22Rv1 (cell line): ENCODE results near the gene SAV1.

Experiments
- ZFX ChIP-seq: fragments of 450-650 bp; IDR thresholded peaks from 2 replicates; pipeline ENCODE4 v1.6.1; 2017; ENCODE audit warnings: antibody characterized with exemption, borderline replicate concordance
- TF ChIP-seq, protein P1 (sequence below): fragments of 450-650 bp; IDR thresholded peaks from 2 replicates; pipeline ENCODE4 v1.5.1; 2017; ENCODE audit warnings: mild to moderate bottlenecking

DNA sequence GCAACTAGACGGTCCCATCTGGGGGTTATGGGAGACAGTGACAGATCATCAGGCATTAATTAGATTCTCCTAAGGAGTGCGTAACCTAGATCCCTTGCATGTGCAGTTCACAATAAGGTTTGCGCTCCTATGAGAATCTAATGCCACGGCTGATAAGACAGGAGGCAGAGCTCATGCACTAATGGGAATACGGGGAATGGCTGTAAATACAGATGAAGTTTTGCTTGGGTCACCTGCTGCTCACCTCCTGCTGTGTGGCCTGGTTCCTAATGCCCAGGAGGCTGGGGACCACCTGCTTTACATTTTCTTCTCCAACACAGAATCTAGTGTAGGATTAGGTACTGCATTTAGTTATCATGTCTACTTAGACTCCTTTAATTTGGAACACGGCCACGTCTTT lies 49.7 kb upstream of the SAV1 start:
- TF ChIP-seq, protein P1, sequence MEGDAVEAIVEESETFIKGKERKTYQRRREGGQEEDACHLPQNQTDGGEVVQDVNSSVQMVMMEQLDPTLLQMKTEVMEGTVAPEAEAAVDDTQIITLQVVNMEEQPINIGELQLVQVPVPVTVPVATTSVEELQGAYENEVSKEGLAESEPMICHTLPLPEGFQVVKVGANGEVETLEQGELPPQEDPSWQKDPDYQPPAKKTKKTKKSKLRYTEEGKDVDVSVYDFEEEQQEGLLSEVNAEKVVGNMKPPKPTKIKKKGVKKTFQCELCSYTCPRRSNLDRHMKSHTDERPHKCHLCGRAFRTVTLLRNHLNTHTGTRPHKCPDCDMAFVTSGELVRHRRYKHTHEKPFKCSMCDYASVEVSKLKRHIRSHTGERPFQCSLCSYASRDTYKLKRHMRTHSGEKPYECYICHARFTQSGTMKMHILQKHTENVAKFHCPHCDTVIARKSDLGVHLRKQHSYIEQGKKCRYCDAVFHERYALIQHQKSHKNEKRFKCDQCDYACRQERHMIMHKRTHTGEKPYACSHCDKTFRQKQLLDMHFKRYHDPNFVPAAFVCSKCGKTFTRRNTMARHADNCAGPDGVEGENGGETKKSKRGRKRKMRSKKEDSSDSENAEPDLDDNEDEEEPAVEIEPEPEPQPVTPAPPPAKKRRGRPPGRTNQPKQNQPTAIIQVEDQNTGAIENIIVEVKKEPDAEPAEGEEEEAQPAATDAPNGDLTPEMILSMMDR, result no peak
- TF ChIP-seq ZFX, result no peak
